ENCODE measurements around the gene PRUNE2.

- no peak for TF ChIP-seq POLR2AphosphoS5 (IDR thresholded peaks at IDR 0.05; ENCODE audit: low read depth, low read length)
- TF ChIP-seq FOXP2 (optimal IDR thresholded peaks at IDR 0.05; ENCODE audit: borderline replicate concordance, extremely low read depth, extremely low read length, insufficient read depth) = no peak
These were observed 97.3 kb downstream of the PRUNE2 start for GRCh38 chr9:76808636-76809035.
